Ascending aorta (tissue), 2 donors: ENCODE data around the gene SPNS2. TPM values are rescaled to one million over a fixed set of nuclear protein-coding genes. Genes with fewer than 3 reads are reported as not detected.

Experiments used
- DNase-seq, 2 donors: peaks; one replicate each; pipeline ENCODE4 v3.0.0-alpha.2; 2019; ENCODE audit warnings: low spot score in 2 of 2
- H3K27ac ChIP-seq, 2 donors: fragments of 200-600 bp; sonication (generic); one replicate each; pipeline ENCODE4 v1.5.1; 2016 to 2017; ENCODE audit warnings: mild to moderate bottlenecking in 1 of 2
- H3K27me3 ChIP-seq: fragments of 200-600 bp; sonication (generic); one replicate; pipeline ENCODE4 v1.5.1; 2017
- H3K36me3 ChIP-seq, 2 donors: fragments of 200-600 bp; sonication (generic); one replicate each; pipeline ENCODE4 v1.5.1; 2016
- H3K4me1 ChIP-seq, 2 donors: fragments of 200-600 bp; sonication (generic); one replicate each; pipeline ENCODE4 v1.5.1; 2016 to 2017; ENCODE audit warnings: mild to moderate bottlenecking in 1 of 2
- H3K4me3 ChIP-seq, 2 donors: fragments of 200-600 bp; sonication (generic); one replicate each; pipeline ENCODE4 v1.5.1; 2016 to 2017; ENCODE audit warnings: mild to moderate bottlenecking in 1 of 2
- H3K9me3 ChIP-seq, 2 donors: fragments of 200-600 bp; sonication (generic); one replicate each; pipeline ENCODE4 v1.5.1; 2016
- CTCF ChIP-seq, 3 experiments: fragments of 200-600 bp in 2 of 3; fragments of 450-650 bp in 1 of 3; sonication (generic) in 2 of 3; IDR thresholded peaks; one replicate each; pipeline ENCODE4 v1.5.1; 2016 to 2019; ENCODE audit warnings: antibody characterized with exemption in 3 of 3, mild to moderate bottlenecking in 1 of 3, moderate library complexity in 1 of 3
- intact Hi-C: fragments of 100-400 bp; cut with DNase I; formaldehyde crosslinking; loops from one replicate; pipeline ENCODE4 v1.15.1; 2023
- total RNA-seq: library from RNA; depleted of rRNA; stranded (reverse); fragments of >200 nt; gene quantifications from one replicate; pipeline ENCODE4 v1.1.0, GENCODE V29; 2016

SPNS2 gene
- total RNA-seq, 1 donor from 2014 or later, result 107 TPM

DNA sequence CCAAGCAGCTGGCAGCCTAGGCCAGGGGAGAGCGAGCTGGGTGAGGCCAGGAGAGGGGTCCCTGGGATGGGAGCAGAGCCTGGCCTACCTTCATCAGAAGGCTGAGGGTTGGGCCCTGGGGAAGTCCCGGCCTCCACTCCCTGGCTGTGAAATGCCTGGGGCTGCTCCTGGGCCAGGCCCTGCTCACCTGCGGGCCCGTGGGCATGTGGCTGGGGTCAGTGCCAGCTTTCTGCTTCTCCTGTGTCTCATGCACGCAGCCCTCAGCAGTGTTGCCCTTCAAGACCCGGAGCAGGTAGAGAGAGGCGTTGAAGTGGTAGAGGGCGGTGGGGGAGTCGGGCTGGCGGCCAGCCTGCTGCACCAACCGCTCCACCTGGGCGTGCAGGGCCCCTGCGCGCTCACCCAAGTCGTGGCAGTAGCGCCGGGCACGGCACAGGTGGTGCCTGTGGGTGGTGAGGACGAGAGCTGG is 44.1 kb downstream of the SPNS2 start:
- Histone ChIP-seq H3K4me1 (peaks cover 0 to 1% of the 10 kb centered on the region in 2 donors), H3K36me3 (peaks cover 74 to 92% of the 10 kb centered on the region in 2 donors), H3K27me3 (no peaks in the 10 kb centered on the region), H3K27ac (no peak overlapping the region), H3K4me3 (no peak overlapping the region), H3K9me3 (no peaks in the 10 kb centered on the region)
- TF ChIP-seq CTCF (IDR thresholded peaks at IDR 0.05), result no peak
- no peak for DNase-seq
- intact Hi-C loops, result loop anchor here (5.0 kb wide), 1 partner anchor 120 kb away; no protein-coding TSS in a partner anchor

- DNase-seq, result no peak
- peaks cover 80 to 96% of the 10 kb centered on the region in 2 donors for H3K36me3 ChIP-seq
Observed at GRCh38 chr17:4543557-4544026, 44.9 kb downstream of the SPNS2 start.

DNA sequence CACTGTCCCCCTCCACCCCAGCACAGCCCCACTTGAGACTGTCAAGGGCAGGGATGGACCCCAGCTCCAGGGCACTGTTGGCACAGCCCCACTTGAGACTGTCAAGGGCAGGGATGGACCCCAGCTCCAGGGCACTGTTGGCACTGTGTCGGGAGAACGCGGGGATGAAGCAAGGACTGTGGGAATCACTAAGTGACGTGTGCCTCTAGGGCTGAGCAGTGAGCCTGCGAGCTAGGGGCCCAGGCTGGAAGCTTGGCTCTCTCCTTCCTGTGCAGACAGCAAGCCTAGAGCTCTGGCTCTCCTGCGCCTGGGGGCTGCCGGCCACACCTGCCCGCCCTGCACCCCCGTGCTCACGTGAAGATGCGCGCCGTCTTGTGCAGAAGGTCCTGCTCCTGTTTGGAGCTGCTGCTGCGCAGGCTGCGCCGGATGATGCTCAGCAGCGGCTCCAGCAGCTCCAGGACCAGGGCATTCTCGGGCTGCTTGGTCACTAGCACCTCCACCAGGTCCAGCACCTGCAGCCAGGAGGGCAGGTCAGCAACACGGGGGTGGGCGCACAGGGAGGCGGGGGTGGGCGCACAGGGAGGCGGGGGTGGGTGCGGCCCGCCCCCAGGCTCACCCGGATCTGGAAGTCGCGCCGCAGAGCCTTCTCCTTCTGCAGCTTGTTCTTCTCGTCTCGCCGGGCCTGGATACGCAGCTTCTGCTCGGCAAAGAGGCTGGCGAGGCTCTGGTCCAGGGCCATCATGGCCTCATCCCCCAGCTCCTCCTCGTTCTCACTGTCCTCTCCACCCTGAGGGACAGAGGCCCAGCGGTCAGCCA is 45.7 kb downstream of the SPNS2 start:
- DNase-seq, result no peak
- no peak for TF ChIP-seq CTCF (IDR thresholded peaks at IDR 0.05)
- Histone ChIP-seq H3K27me3 (no peaks in the 10 kb centered on the region), H3K27ac (no peak overlapping the region), H3K4me3 (no peak overlapping the region), H3K9me3 (no peaks in the 10 kb centered on the region), H3K4me1 (no peaks in the 10 kb centered on the region), H3K36me3 (peaks cover 81 to 96% of the 10 kb centered on the region in 2 donors)
- intact Hi-C loops, result loop anchor here (5.0 kb wide), 1 partner anchor 122 kb away; no protein-coding TSS in a partner anchor

More at GRCh38 chr17:4543557-4544026, 44.9 kb downstream of the SPNS2 start:
- no peaks in the 10 kb centered on the region for H3K4me1 ChIP-seq
- H3K27me3 ChIP-seq, result no peaks in the 10 kb centered on the region
- no peak for TF ChIP-seq CTCF (IDR thresholded peaks at IDR 0.05)
- no peak overlapping the region for H3K27ac ChIP-seq
- H3K9me3 ChIP-seq, result no peaks in the 10 kb centered on the region
- intact Hi-C loops, result loop anchor here (5.0 kb wide), 1 partner anchor 121 kb away; no protein-coding TSS in a partner anchor
- no peak overlapping the region for H3K4me3 ChIP-seq

GRCh38 chr17:4544951-4545216 is 46.2 kb downstream of the SPNS2 start:
- TF ChIP-seq CTCF (IDR thresholded peaks at IDR 0.05), result no peak
- no peak for DNase-seq
- Histone ChIP-seq H3K9me3 (no peaks in the 10 kb centered on the region), H3K36me3 (peaks cover 80 to 96% of the 10 kb centered on the region in 2 donors), H3K27me3 (no peaks in the 10 kb centered on the region), H3K4me1 (no peaks in the 10 kb centered on the region), H3K27ac (no peak overlapping the region), H3K4me3 (no peak overlapping the region)
- intact Hi-C loops, result loop anchor here (5.0 kb wide), 1 partner anchor 123 kb away; no protein-coding TSS in a partner anchor

DNA sequence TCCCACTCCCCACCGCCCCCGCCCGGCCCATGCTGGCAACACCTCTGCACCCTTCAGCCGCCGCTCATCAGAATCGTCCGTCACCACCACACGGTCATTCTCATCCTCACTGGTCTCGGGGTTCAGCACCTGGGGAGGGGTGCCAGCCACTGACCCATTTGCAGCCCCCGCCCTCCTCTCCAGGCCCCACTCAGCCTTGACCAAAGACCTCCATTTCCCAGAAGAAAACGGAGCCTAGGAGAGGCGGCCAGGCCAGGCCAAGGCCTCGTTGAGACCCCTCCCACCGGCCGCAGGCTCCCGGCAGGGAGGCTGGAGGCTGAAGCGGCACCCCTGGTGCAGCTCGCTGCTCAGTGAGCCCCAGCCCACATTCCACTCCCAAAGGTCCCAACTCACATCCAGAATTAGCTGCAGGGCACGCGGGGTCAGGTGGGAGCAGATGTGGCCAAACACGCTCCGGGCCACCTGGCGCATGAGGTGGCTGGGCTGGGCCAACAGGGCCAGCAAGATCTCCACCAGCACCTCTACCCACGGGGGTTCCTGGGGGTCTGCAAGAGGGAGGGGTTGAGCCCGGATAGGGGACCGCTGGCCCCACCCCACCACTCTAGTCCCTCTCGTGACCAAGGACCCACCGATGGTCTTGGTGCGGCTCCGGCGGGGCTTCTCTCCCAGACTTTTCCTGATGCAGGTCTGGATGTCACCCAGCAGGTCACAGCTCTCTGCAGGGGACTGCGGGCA is 46.7 kb downstream of the SPNS2 start:
- no peaks in the 10 kb centered on the region for H3K9me3 ChIP-seq
- H3K27me3 ChIP-seq, result no peaks in the 10 kb centered on the region
- H3K27ac ChIP-seq, result no peak overlapping the region
- no peak for DNase-seq
- intact Hi-C loops, result no loop called here
- no peaks in the 10 kb centered on the region for H3K4me1 ChIP-seq
- no peak overlapping the region for H3K4me3 ChIP-seq
- peaks cover 79 to 97% of the 10 kb centered on the region in 2 donors for H3K36me3 ChIP-seq
- TF ChIP-seq CTCF (IDR thresholded peaks at IDR 0.05), result no peak
